ENCODE results near the gene POU3F4.

DNA sequence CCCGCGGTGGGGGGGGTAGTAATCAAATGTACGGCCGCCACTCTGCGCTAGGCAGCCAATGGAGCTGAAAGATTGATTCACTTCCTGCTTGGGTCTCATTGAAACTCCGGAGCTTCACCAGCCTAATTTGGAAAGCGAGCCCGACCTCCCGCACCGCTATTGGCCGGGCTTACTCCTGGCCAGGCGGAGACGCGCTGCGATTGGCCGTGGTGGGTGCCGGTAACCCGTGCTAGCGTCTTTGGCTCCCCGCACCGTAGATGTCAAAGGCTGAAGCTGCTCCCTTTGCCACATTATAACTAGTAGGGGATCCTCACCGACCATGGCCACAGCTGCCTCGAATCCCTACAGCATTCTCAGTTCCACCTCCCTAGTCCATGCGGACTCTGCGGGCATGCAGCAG lies at the start of gene POU3F4:
- TF ChIP-seq, protein P1, sequence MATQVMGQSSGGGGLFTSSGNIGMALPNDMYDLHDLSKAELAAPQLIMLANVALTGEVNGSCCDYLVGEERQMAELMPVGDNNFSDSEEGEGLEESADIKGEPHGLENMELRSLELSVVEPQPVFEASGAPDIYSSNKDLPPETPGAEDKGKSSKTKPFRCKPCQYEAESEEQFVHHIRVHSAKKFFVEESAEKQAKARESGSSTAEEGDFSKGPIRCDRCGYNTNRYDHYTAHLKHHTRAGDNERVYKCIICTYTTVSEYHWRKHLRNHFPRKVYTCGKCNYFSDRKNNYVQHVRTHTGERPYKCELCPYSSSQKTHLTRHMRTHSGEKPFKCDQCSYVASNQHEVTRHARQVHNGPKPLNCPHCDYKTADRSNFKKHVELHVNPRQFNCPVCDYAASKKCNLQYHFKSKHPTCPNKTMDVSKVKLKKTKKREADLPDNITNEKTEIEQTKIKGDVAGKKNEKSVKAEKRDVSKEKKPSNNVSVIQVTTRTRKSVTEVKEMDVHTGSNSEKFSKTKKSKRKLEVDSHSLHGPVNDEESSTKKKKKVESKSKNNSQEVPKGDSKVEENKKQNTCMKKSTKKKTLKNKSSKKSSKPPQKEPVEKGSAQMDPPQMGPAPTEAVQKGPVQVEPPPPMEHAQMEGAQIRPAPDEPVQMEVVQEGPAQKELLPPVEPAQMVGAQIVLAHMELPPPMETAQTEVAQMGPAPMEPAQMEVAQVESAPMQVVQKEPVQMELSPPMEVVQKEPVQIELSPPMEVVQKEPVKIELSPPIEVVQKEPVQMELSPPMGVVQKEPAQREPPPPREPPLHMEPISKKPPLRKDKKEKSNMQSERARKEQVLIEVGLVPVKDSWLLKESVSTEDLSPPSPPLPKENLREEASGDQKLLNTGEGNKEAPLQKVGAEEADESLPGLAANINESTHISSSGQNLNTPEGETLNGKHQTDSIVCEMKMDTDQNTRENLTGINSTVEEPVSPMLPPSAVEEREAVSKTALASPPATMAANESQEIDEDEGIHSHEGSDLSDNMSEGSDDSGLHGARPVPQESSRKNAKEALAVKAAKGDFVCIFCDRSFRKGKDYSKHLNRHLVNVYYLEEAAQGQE (IDR thresholded peaks at IDR 0.05; ENCODE audit: insufficient read depth in 1 of 2, low read depth in 2 of 2, low read length in 2 of 2), result no peak
- no peak for TF ChIP-seq POLR2AphosphoS5 (IDR thresholded peaks at IDR 0.05; ENCODE audit: low read depth, low read length)
- TF ChIP-seq SIN3A (IDR thresholded peaks at IDR 0.05; ENCODE audit: borderline replicate concordance, insufficient read depth, low read length), result no peak

Data from PFSK-1 (cell line).